Activated CD4-positive, CD25-positive, alpha-beta regulatory T cell treated with anti-CD3 and anti-CD28 coated beads, Interleukin-2, amount 50 U/mL, for 16 hours (primary cell): ENCODE measurements around the gene COA1.
"Not testable (repeated sequence)": the region's sequence is repeated elsewhere in the genome, so short reads cannot be mapped to it uniquely, and the experiment has no call there.

Experiments
- DNase-seq: peaks from one replicate; pipeline ENCODE4 v3.0.0-alpha.2; 2020; ENCODE audit warnings: low read depth, low spot score

Gene COA1

DNA sequence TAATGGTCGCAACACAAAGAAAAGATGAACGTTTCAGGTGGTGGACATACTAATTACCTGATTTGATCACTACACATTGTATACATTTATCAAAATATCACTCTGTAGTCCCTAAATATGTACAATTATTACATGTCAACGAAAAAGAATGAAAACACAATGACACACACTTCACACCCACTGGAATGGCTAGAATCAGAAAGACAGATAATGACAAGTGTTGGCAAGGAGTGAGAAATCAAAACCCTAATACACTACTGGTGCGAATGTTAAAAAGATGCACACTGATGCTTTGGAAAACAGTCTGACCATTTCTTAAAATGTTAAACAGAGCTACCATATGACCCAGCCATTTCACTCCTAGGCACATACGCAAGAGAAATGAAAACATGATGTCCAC is 2.3 kb downstream of the COA1 start:
- no peak for DNase-seq

DNA sequence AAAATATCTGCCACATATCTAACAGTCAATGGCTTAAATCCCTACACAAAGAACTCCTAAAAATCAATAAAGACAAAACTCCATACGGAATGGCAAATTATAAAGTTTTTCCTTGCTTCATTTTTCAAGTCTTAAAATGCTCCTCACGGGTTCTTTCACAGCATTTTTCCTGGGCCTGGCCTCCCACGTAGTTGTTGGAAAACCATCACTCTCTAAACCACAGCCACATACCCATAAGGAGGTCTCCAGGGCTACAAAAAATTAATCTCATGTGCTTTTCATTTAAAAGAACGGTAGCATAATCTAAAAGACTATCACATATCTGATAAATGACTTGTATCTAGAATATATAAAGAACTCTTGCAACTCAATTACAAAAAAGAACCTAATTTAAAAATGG is 2.9 kb downstream of the COA1 start:
- DNase-seq = no peak

DNA sequence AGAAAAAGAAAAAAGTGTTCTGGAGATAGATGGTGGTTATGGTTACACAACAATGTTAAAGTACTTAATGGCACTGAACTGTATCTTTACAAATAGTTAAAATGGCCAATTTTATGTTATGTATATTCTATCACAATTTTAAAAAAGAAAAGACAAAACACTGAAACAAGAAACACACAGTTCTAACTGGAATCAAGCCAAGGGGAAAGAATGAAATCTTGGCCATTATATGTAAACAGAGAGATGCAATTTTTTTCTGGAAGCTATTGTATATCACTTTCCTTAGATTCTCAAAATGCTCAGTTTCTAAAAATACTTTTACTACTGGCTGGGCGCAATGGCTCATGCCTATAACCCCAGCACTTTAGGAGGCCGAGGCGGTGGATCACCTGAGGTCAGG is 4.1 kb downstream of the COA1 start:
- no peak for DNase-seq

DNA sequence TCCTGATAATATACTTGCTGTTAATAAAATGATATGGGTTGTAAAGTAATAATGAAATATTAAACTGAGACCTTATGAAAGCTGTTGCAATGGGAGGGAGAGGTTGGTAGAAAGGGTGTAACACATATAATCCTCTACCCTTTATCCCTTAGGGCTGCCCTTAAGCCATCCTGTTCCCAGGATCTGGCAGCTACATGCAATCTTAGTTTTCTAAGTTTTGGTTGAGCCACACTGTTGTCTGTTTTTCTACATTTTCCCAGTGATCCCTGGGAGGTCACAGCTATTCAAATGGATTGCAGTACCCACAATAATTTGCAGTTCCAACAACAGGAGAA is 6.3 kb downstream of the COA1 start:
- DNase-seq = no peak

DNA sequence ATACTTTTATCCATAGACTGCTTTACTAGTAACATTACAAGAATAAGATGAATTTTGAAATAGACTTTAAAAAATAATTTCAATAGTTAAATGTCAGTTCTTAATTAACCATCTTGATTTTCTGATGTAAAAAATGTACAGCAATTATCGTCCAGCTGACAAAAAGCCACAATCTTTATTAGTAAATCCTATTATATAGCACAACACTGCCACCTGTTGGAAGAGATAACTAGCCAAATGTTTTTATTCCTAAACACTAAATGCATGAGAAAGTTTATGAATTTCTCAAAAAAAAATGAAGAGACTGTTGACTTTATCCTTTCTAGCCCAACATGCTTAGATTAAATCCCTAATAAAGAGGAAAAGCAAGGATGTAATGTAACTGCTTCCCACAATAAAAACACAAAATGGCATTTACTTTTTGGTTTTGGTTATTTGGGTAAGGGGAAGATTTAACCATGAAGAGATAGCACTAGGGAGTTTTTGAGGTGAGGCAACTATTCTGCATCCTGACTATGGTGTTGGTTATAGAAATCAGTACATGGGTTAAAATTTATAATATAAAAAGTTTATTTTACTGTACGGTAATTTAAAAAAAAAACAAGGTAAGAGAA is 8.0 kb downstream of the COA1 start:
- no peak for DNase-seq

DNA sequence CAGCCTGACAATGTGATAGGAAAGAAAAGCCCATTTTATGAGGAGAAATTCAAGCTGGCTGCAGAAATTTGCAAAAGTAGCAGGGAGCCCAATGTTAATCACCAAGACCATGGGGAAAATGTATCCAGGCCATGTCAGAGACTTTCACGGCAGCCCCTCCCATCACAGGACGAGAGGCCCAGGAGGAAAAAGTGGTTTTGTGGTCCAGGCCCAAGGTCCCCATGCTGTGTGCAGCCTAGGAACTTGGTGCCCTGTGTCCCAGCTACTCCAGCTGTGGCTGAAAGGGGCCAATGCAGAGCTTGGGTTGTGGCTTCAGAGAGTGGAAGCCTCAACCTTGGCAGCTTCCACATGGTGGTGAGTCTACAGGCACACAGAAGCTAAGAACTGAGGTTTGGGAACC is 12.7 kb downstream of the COA1 start:
- DNase-seq = no peak

DNA sequence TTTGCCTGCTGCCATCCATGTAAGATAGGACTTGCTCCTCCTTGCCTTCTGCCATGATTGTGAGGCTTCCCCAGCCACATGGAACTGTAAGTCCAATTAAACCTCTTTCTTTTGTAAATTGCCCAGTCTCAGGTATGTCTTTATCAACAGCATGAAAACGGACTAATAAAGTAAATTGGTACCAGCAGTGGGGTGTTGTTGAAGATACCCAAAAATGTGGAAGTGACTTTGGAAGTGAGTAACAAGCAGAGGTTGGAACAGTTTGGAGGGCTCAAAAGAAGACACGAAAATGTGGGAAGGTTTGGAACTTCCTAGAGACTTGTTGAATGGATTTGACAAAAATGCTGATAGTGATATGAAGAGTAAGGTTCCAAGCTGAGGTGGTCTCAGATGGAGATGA is 13.4 kb downstream of the COA1 start:
- not testable (repeated sequence) for DNase-seq

DNA sequence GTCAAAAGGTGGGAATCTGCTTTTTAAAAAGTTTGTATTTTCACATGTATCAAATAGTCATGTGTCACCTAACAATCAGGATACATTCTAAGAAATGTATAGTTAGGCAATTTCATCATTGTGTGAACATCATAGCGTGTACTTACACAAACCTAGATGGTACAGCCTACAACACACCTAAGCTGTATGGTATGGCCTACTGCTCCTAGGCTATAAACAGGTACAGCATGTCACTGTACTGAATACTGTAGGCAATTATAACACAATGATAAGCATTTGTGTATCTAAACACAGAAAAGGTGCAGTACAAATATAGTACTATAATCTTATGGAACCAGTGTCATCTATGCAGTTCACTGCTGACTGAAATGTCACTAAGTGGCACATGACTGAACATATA is 17.8 kb downstream of the COA1 start:
- DNase-seq = no peak

DNA sequence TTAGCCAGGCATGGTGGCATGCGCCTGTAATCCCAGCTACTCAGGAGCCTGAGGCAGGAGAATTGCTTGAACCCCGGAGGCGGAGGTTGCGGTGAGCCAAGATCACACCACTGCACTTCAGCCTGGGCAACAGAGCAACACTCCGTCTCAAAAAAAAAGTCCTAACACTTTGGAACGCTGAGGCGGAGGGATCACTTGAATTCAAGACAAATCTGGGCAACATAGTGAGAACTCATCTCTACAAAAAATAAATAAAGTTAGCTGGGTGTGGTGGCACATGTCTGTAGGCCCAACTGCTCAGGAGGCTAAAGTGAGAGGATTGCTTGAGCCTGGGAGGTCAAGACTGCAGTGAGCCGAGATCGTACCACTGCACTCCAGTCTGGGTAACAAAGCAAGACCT is 21.3 kb downstream of the COA1 start:
- not testable (repeated sequence) for DNase-seq

DNA sequence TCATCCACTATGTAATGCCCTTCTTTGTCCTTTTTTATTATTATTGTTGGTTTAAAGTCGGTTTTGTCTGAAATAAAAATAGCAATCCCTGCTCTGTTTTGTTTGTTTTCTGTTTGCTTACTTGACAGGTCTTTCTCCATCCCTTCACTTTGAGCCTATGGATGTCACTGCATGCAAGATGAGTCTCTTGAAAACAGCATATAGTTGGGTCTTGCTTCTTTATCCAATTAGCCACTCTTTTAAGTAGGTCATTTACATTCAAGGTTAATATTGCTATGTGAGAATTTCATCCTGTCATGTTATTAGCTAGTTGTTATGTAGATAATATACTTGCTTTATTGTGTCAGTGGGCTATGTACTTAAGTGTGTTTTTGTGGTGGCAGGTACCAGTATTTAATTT is 25.8 kb downstream of the COA1 start:
- DNase-seq = no peak

DNA sequence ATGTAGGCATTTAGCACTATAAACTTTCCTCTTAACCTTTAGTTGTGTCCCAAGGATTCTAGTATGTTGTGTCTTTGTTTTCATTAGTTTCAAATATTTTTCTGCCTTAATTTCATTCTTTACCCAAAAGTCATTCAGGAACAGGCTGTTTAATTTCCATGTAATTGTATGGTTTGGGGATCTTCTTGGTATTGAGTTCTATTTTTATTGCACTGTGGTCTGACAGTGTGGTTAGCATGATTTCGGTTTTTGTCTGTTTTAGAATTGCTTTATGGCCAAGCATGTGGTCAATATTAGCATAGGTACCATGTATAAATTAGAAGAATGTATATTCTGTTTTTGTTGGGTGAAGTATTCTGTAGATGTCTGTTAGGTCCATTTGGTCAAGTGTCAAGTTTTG is 26.3 kb downstream of the COA1 start:
- no peak for DNase-seq

DNA sequence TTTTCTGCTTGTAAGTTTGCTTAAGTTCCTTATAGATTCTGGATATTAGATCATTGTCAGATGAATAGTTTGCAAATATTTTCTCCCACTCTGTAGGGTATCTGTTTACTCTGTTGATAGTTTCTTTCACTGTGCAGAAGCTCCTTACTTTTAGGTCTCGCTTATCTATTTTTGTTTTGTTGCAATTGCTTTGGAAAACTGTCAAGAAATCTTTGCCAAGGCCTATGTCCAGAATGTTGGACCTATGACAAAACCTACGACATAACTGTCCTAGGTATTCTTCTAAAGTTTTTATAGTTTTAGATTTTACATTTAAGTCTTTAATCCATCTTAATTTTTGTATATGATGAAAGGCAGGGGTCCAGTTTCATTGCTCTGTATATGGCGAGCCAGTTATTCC is 27.4 kb downstream of the COA1 start:
- no peak for DNase-seq

DNA sequence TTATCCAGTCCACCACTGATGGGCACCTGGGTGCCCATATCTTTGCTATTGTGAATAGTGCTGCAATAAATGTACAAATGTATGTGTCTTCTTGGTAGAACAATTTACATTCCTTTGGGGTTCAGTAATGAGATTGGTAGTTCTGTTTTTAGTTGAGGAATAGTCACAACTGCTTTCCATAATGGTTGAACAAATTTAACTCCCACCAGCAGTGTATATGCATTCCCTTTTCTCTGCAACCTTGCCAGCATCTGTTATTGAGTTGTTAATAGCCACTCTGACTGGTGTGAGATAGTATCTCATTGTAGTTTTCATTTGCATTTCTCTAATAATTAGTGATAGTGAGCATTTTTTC is 27.8 kb downstream of the COA1 start:
- no peak for DNase-seq

DNA sequence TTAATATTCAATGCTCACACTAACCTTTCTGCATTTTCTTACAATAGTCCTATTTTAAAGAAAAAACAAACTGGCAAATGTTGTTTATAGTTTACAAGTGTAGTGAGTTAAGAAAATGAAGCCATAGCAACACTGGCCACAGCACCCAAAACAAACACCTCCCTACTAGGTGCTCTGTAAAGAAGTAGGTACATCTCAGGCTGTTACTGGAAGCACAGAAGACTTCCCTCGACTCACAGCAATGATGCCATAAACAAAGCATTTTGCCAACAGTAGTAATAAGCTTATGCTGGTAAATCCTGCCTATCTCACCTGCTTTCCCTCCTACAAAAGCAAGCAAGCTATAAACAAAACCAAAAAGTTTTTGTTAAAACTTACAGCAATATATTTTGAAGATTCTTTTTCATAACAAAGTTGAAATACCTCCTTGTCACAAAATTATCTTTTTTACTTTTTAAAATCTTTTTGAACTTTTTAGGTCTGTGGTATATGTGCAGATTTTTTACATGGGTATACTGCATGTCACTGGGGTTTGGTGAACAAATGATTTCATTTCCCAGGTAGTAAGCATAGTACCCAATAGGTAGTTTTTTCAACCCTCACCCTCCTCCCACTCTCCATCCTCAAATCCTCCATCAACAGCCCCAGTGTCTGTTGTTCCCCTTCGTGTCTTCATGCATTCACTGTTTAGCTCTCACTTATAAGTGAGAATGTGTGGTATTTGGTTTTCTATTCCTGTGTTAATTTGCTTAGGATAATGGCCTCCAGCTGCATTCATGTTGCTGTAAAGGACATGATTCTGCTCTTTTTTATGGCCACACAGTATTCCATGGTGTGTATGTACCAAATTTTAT is 28.4 kb downstream of the COA1 start:
- no peak for DNase-seq

DNA sequence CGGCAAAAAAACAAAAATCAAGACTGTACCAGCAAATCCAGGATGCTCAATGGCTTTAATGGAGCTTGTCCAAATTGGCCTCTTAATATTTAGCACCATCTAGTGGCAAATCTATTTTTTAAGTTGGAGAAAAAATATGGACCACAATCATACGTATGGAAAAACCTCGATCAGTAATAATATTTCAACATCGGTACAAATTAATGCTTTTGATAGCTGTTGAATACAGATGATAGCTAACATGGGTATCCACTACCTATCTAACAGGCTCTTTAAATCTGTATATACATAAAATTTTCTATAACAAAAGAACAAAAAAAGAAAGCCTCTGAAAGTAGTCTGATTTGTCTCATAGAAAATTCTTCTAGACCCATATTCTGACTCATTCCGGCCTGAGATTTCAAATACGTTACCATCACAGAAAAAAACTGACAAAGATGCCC is 29.2 kb downstream of the COA1 start:
- DNase-seq = no peak

DNA sequence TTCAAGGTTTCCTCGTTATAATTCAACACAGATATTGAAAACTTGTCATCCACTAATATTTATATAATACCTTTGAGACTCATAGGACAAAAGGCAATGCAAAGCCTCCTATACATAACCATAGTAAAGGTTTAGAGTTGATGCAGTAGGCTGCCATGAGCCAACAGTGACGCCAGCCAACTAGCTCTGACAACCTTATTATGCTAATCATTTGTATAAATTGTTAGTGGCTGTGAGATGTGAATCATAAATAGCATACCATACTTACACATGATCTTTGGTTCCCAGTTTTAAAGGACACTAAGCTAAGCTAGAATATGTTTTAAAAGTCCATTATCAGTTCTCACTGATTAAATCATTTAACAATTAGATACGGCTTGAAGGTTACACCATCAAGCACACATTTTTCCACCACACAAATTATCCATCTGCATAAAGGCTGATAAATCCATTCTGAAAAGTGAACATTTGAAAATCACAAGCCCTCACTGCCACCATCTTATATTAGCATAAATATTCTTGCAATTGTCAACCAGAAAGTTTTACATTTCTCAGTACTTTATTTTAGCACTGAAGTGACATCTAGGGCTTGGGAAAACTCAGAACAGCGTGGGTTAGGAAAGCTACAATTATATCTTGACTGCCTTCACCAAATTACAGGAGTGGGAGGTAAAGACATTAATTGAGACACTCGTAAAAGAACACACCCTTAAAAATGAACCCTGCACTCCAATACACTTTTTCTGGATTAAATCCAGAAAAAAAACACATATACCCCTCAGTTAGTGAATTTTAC is 30.7 kb downstream of the COA1 start:
- no peak for DNase-seq

DNA sequence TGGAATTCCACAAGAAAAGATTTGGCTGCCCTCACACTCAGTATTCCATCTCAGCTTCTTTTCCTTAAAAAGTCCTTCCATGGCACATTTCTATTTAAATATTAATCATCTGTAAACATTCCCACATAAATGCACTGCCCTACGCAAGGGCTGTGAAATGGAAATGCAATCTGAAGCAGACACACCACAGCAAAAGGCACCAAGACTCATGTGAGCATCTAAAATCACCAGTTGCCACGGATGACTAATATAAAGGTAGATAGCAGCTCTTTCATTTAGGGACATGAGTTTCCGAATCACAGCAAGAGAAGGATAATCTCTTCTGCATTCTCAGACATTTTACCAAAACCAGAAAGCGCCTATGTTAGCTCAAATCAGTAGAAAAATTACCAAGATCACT is 31.6 kb downstream of the COA1 start:
- no peak for DNase-seq

DNA sequence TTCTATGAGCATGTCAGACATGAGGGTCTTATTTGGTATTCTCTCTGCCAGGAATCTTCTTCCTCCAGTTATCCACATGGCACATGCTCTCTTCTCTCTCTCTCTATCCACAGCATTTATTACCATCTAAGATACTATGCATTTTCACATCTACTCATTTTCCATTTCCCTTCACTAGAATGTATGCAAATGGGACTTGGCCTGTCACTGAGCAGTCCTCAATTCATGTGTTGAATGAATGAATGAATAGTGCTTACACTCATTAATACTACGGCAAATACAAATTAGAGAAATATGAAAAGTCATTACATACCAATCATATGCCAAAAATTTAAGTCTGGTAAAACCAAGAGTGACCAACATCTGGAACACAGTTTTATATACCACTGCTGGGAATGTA is 34.0 kb downstream of the COA1 start:
- no peak for DNase-seq

DNA sequence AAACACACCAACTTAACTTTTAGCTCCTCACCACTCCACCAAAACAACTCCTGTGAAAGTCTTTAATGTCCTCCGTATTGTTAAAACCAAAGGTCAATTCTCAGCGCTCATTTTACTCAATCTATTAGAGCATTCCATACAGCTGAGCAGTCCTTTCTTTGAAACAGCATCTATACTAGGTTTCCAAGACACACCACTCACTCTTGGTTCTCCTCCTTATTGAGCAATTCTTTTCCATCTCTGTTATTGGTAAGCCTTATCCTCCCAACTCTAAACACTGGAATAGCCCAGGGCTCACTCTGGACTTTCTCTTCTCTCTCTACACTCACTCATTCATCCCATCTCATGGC is 34.9 kb downstream of the COA1 start:
- DNase-seq = no peak

DNA sequence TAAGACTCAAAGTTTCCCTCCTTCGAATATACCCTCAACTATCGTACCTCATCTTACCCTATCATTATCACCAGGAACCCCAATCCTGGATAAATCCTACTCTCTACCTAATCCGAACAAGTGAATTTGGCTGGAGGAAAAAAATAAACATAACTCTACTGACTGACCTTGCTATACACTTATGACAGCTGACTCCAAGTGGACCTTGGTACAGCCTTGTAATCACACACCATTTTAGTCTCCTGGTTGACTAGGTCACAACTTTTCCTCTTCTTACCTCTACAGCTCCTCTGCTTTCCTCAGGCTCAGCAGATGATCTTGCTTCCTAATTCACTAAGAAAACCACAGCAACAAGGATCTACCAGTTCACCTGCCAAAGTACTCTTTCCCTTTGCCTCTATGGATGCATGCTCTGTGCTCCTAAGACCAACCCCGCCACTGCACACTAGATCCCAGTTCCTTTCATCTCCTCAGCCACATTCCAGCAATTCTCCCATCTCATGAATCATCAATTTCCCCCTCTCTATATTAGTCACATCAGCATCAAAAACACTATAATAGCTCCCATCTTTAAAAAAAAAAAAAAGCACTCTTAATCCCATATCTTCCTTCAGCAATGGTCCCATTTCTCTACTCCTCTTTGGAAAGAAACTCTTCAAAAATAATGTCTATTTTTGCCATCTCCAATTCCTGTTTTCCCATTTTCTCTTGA is 35.5 kb downstream of the COA1 start:
- no peak for DNase-seq

DNA sequence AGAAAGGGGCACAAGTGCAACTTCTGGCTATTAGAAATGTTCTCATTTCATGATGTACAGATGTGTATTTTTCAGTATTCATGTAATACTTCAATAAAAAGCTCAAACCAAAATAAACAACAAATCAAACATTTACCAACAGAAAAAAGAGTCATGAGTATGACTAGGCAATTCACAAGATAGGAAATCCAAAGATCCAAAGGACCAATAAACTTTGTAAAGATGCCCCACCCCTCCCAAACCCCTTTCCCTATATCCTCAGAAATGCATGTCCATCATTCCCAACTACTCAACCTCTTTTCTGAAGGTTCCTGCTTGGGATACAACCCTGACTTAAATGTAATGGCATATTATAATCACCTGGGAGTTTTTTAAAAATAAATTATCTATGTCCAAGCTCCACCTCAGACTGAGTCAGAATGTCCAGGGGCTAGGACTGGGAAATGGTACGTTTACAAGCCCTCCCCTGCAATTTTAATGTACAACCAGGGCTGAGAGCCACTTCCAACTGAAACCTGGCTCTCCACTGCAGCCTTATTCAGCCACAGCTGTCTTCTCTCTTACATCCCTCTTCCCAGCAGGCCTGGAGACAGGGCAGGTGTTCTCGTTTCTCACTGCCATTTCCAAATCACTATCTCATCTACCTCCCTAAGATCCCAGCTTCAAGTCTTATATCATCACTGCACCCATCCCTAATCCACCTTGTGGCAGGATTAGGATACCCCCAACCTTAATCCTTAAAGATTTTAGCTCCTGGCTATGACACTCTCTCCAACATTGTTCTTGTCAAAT is 36.5 kb downstream of the COA1 start:
- no peak for DNase-seq

DNA sequence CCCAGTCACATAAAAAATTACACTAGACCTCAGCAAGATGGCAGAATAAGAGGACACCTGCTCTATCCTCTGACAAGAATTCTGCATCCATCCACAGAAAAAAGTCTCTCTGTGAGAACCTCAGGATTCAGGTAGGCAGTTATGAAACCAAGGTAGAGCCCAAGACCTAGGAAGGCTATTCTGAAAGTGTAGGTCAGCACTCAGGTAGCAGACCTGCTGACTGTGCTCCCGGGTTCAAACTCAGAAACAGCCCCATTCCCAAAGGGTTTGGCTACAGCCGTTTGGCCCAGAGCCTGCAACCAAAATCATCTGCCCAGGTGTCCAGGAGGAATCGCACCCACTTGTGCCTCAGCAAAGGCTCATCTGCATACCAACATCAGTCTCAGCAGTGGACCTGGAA is 37.7 kb downstream of the COA1 start:
- no peak for DNase-seq
